ENCODE results near the gene PTTG1.

GRCh38 chr5:160452036-160452435 is 30.4 kb downstream of the PTTG1 start:
- TF ChIP-seq CTCF (IDR thresholded peaks at IDR 0.05) (no peak), POLR2A (IDR thresholded peaks at IDR 0.05) (no peak), EP300 (IDR thresholded peaks at IDR 0.05) (no peak), POLR2AphosphoS5 (IDR thresholded peaks at IDR 0.05) (no peak)
